Measurements from ENCODE around the gene MRPL9. TPM values are rescaled to one million over a fixed set of nuclear protein-coding genes. Genes with fewer than 3 reads are reported as not detected.

Gene MRPL9
- total RNA-seq, 1 experiment from 2014 or later, result 122 TPM

DNA sequence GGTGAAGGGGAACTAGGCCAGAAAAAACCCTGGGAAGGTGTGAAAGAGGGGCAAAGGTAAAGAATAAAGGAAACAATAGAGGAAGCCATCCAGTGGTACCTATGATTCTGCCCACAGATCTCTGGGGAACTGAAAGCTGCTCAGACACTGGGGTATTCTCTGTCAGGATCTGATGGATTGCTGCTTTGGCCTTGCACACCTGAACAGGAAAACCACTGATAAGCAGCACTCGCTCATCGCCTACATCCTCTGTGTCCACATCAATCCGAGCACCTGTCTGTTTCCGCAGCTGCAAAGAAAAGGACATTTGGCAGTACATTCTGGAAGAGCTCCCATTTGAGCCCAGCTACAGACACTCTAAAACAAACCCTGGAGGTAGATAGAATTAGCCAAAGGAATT lies 16.6 kb upstream of the MRPL9 start:
- no peak for DNase-seq

DNA sequence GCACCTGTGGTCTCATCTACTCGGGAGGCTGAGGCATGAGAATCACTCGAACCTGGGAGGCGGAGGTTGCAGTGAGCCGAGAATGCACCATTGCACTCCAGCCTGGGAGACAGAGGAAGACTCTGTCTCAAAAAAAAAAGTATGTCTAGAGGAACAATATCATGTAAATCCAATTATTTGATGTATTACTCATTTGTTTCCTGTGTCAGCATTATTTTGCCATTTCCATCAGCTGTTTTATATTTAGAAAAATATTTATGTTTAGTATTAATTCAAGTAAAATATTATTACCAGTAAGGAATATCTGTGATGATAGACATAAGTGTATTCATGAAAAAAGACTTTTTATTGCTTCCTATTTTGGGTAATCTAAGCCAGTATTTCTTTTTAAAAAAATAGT lies 14.0 kb upstream of the MRPL9 start:
- Histone ChIP-seq H3K27me3 (replicated peaks; ENCODE audit: control insufficient read depth, insufficient read depth, low read length) (no peaks in the 10 kb centered on the region), H3K36me3 (ENCODE audit: control insufficient read depth, insufficient read depth, low read length) (no peaks in the 10 kb centered on the region; the same call in 1 of the 2 replicates), H3K4me3 (ENCODE audit: low read depth, low read length) (no peak overlapping the region), H3K9me3 (no peaks in the 10 kb centered on the region), H3K4me1 (no peaks in the 10 kb centered on the region)
- H3K4me1 Mint-ChIP-seq (ENCODE audit: low read depth, unreplicated experiment), result no peaks in the 10 kb centered on the region
- no peak for DNase-seq
- intact Hi-C loops (cut with micrococcal nuclease; ENCODE audit: unreplicated experiment), result no loop called here
- CTCF ChIA-PET, result no interaction called here
- BruUV-seq (replicated peaks), result no TSS peak
- H3K4me3 Mint-ChIP-seq (ENCODE audit: unreplicated experiment), result no peak overlapping the region
- TF ChIP-seq, protein P1, sequence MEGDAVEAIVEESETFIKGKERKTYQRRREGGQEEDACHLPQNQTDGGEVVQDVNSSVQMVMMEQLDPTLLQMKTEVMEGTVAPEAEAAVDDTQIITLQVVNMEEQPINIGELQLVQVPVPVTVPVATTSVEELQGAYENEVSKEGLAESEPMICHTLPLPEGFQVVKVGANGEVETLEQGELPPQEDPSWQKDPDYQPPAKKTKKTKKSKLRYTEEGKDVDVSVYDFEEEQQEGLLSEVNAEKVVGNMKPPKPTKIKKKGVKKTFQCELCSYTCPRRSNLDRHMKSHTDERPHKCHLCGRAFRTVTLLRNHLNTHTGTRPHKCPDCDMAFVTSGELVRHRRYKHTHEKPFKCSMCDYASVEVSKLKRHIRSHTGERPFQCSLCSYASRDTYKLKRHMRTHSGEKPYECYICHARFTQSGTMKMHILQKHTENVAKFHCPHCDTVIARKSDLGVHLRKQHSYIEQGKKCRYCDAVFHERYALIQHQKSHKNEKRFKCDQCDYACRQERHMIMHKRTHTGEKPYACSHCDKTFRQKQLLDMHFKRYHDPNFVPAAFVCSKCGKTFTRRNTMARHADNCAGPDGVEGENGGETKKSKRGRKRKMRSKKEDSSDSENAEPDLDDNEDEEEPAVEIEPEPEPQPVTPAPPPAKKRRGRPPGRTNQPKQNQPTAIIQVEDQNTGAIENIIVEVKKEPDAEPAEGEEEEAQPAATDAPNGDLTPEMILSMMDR (IDR thresholded peaks at IDR 0.05; ENCODE audit: insufficient read depth in 1 of 2, low read depth in 1 of 2, low read length in 1 of 2, severe bottlenecking in 1 of 2, unreplicated experiment in 1 of 2), result no peak
- H3K9me3 Mint-ChIP-seq (ENCODE audit: unreplicated experiment), result no peaks in the 10 kb centered on the region
- H3K27ac Mint-ChIP-seq (ENCODE audit: unreplicated experiment), result no peak overlapping the region
- H3K36me3 Mint-ChIP-seq (ENCODE audit: insufficient read depth, unreplicated experiment), result no peaks in the 10 kb centered on the region
- POLR2A ChIA-PET, result no interaction called here
- H3K27me3 Mint-ChIP-seq (ENCODE audit: insufficient read depth, unreplicated experiment), result no peaks in the 10 kb centered on the region

More for the DNA sequence above, 16.6 kb upstream of the MRPL9 start:
- no TSS peak for BruUV-seq (replicated peaks)
- H3K27me3 Mint-ChIP-seq (ENCODE audit: insufficient read depth, unreplicated experiment), result no peaks in the 10 kb centered on the region
- intact Hi-C loops (cut with micrococcal nuclease; ENCODE audit: unreplicated experiment), result no loop called here
- H3K27ac Mint-ChIP-seq (ENCODE audit: unreplicated experiment), result no peak overlapping the region
- Histone ChIP-seq H3K4me1 (no peaks in the 10 kb centered on the region), H3K36me3 (ENCODE audit: control insufficient read depth, insufficient read depth, low read length) (no peaks in the 10 kb centered on the region), H3K4me3 (ENCODE audit: low read depth, low read length) (no peak overlapping the region), H3K27me3 (replicated peaks; ENCODE audit: control insufficient read depth, insufficient read depth, low read length) (no peaks in the 10 kb centered on the region), H3K9me3 (no peaks in the 10 kb centered on the region)
- TF ChIP-seq, protein P1 (IDR thresholded peaks at IDR 0.05; ENCODE audit: insufficient read depth in 1 of 2, low read depth in 1 of 2, low read length in 1 of 2, severe bottlenecking in 1 of 2, unreplicated experiment in 1 of 2), result no peak
- CTCF ChIA-PET, result no interaction called here
- H3K36me3 Mint-ChIP-seq (ENCODE audit: insufficient read depth, unreplicated experiment), result no peaks in the 10 kb centered on the region
- H3K4me3 Mint-ChIP-seq (ENCODE audit: unreplicated experiment), result no peak overlapping the region
- POLR2A ChIA-PET, result no interaction called here
- H3K9me3 Mint-ChIP-seq (ENCODE audit: unreplicated experiment), result no peaks in the 10 kb centered on the region
- no peaks in the 10 kb centered on the region for H3K4me1 Mint-ChIP-seq (ENCODE audit: low read depth, unreplicated experiment)

DNA sequence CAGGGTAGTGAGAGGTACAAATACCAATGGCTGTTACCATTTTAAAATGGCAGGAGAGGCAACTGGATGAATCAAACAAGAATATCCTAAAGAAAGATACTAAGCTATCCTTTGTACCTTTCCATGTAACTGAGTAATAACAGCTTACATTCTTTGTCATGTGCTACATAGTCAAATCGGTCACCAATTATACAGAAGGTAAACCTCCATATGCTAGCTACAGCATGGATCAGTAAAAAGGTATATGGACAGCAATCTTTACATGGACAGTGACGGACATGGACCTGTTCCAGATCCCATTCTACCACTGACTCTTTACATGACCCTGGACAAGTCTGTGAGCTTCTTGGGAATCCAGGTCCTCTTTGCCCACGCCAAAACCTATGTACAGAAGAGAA lies 13.4 kb upstream of the MRPL9 start:
- Histone ChIP-seq H3K36me3 (ENCODE audit: control insufficient read depth, insufficient read depth, low read length) (no peaks in the 10 kb centered on the region; the same call in 1 of the 2 replicates), H3K9me3 (no peaks in the 10 kb centered on the region), H3K27me3 (replicated peaks; ENCODE audit: control insufficient read depth, insufficient read depth, low read length) (no peaks in the 10 kb centered on the region), H3K4me1 (no peaks in the 10 kb centered on the region), H3K4me3 (ENCODE audit: low read depth, low read length) (no peak overlapping the region)
- no peak overlapping the region for H3K4me3 Mint-ChIP-seq (ENCODE audit: unreplicated experiment)
- no peak overlapping the region for H3K27ac Mint-ChIP-seq (ENCODE audit: unreplicated experiment)
- no peaks in the 10 kb centered on the region for H3K36me3 Mint-ChIP-seq (ENCODE audit: insufficient read depth, unreplicated experiment)
- ChIA-PET CTCF (no interaction called here), POLR2A (no interaction called here)
- BruUV-seq (replicated peaks), result no TSS peak
- no peaks in the 10 kb centered on the region for H3K4me1 Mint-ChIP-seq (ENCODE audit: low read depth, unreplicated experiment)
- H3K27me3 Mint-ChIP-seq (ENCODE audit: insufficient read depth, unreplicated experiment), result no peaks in the 10 kb centered on the region
- intact Hi-C loops (cut with micrococcal nuclease; ENCODE audit: unreplicated experiment), result no loop called here
- no peaks in the 10 kb centered on the region for H3K9me3 Mint-ChIP-seq (ENCODE audit: unreplicated experiment)
- TF ChIP-seq, protein P1 (IDR thresholded peaks at IDR 0.05; ENCODE audit: insufficient read depth in 1 of 2, low read depth in 1 of 2, low read length in 1 of 2, severe bottlenecking in 1 of 2, unreplicated experiment in 1 of 2), result no peak
- no peak for DNase-seq

Data from Caco-2 (cell line).